WI38 (cell line): ENCODE measurements around the gene EXOSC5.
"Not testable (repeated sequence)": the region's sequence is repeated elsewhere in the genome, so short reads cannot be mapped to it uniquely, and the experiment has no call there.

Experiments
- H3K4me3 ChIP-seq: 2 replicates; pipeline ENCODE4 v1.5.1; 2011; ENCODE audit warnings: low read depth, mild to moderate bottlenecking, control low read depth, low read length
- TF ChIP-seq, protein P1 (sequence below): IDR thresholded peaks from 2 replicates; pipeline ENCODE4 v1.5.1; 2012; ENCODE audit warnings: low read depth, mild to moderate bottlenecking, control low read depth, low read length

Gene EXOSC5

DNA sequence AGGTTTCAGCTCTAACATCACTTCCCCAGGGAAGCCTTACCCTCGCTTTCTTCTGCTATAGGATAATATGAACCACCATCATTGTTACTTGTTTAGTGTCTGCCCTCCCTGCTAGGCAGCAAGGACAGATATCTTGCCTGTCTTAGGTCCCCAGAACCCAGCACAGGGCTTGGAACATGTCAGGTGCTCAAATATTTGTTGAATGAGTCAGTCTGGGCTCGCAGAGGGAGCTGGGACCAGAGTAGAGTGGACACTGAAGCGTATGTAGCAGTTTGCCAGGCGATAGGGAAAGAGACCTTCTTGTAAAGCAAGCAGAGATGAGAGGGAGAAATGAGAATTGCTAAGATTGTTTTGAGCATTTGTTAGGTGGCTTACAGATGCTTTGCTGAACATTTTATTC lies 12.1 kb upstream of the EXOSC5 start:
- H3K4me3 ChIP-seq = no peak overlapping the region
- TF ChIP-seq, protein P1, sequence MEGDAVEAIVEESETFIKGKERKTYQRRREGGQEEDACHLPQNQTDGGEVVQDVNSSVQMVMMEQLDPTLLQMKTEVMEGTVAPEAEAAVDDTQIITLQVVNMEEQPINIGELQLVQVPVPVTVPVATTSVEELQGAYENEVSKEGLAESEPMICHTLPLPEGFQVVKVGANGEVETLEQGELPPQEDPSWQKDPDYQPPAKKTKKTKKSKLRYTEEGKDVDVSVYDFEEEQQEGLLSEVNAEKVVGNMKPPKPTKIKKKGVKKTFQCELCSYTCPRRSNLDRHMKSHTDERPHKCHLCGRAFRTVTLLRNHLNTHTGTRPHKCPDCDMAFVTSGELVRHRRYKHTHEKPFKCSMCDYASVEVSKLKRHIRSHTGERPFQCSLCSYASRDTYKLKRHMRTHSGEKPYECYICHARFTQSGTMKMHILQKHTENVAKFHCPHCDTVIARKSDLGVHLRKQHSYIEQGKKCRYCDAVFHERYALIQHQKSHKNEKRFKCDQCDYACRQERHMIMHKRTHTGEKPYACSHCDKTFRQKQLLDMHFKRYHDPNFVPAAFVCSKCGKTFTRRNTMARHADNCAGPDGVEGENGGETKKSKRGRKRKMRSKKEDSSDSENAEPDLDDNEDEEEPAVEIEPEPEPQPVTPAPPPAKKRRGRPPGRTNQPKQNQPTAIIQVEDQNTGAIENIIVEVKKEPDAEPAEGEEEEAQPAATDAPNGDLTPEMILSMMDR = no peak

DNA sequence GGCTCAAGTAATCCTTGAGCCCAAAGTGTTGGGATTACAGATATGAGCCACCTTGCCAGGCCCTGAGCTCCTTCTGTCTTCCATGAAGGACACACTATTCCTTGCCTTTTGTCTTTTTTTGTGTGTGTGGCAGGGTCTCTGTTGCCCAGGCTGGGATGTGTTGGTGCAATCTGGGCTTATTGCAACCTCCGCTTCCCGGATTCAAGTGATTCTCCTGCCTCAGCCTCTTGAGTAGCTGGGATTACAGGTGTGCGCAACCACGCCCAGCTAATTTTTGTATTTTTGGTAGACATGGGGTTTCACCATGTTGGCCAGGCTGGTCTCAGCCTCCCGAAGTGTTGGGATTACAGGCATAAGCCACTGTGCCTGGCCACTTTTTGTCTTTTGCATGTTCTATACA lies 11.7 kb upstream of the EXOSC5 start:
- not testable (repeated sequence) for H3K4me3 ChIP-seq

DNA sequence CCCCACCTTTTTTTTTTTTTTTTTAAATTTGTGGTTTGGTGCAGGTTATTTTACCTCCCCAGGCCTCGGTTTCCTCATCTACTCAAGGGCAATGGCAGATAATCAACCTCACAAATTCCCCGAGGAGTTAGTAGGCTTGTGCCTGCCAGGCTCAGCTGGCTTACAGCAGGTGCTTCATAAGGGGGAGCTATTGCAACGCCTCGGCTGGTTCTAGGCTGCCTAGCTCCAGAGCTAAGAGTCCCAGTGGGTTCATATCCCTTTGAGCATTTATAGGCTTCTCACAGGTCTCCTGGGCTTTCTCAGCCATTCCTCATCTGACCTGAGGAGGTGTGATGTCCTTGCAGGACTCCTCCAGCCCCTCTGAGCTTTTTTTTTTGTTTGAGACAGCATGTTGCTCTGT lies 11.1 kb upstream of the EXOSC5 start:
- H3K4me3 ChIP-seq = no peak overlapping the region
- TF ChIP-seq, protein P1 = no peak

DNA sequence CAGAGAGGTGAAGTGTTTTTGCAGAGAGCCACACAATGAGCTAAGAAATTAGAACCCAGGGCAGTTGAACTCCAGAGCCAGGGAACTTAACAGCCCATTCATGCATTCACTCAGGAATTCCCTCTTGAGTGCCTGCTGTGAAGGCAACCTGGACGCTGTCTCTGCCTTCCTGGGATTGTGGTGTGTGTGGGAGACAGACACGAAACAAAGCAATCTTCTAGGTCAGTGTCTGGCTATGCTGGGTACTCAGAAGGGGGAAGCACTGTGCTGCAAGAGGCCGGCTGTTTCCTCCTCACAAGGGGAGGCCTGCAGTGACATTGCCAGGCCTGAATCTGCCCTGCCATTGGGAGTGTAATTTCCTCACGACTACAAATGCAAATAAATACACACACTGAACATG lies 10.1 kb upstream of the EXOSC5 start:
- H3K4me3 ChIP-seq = no peak overlapping the region
- TF ChIP-seq, protein P1 = no peak

DNA sequence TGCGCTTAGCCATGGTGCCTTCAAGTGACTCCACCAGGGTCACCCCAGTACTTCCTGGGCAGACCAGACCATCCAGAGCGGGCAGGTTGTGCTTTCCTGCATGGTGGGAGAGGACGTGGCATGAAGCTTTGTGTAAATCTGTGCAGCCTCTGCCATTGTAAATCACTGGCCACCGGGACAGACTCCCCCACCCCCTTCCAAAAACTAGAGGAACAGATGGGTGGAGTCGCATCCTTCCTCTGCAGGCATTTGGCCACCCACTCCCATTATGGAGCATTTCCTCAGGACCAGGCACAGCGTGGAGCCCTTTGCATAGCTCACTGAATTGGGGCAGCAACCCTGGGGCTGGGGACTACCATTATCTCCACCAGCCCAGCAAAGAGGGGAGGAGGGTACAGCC lies 8.6 kb upstream of the EXOSC5 start:
- H3K4me3 ChIP-seq = no peak overlapping the region
- TF ChIP-seq, protein P1 = no peak

DNA sequence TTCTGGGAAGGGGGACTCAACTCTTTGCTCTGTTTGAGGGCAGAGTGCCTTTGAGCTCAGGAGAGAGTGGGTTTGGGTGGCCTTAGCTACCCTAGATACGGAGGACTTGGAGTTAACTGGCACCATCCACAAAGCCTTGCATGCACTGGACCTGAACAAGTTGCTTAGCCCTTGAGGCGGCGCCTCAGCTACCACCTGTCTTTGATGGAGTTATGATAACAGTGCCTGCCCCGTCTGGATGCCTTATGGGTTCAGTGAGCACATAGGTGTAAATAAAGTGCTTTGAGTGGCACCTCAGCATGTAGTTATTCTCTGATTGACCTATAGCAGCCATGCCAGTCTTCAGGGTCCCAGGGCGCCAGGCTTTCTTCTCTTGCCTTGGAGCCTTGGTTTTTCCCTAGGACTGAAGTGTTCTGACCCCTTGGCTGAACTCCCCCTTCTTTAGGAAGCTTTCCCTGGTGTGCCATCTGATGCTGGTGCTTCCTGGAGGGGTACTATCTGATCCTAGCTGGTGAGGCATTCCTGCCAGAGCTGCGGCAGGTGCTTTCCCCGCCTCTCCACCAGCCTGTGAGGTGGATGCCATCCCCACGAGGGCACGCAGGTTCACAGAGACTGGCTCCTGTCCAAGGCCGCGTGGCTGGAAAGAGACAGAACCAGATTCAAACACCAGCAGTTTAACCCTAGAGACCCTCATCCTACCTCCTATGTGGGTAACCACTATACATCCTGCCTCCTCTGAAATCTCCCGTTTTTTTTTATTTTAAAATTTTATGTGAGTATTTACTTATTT lies 6.2 kb upstream of the EXOSC5 start:
- no peak overlapping the region for H3K4me3 ChIP-seq
- TF ChIP-seq, protein P1 = no peak

DNA sequence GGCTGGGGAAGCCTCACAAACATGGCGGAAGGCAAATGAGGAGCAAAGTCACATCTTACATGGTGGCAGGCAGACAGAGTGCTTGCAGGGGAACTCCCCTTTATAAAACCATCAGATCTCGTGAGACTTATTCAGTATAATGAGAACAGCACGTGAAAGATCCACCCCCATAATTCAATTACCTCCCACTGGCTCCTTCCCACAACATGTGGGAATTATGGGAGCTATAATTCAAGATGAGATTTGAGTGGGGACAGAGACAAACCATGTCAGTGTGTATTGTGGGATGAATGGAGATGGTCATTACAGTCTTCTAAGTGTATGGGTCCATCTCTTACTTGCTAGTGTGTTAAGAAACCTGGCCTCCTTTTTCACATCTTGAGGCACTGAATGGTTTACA lies 4.9 kb upstream of the EXOSC5 start:
- H3K4me3 ChIP-seq = no peak overlapping the region
- TF ChIP-seq, protein P1 = no peak

DNA sequence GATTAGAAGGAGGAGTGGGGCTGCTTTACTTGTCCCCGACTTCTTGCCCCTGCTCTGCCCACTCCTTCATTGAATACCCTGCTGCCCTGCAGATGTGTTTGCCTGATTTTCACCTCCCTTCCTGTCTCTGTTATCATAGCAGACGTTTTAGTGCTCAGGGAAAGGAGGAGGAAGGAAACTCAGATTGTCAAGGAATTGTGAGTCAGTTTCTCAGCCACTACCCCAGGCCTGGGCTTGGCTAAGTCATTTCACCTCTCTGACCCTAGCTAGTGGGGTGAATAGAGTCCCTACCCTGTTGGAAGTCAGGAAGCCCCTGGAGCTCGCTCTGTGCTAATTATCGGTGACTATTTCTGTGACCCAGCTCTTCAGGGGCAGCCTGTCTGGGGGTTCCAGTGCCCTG lies 4.3 kb upstream of the EXOSC5 start:
- no peak overlapping the region for H3K4me3 ChIP-seq
- TF ChIP-seq, protein P1 = no peak
